GM23338 (cell line): Measurements from ENCODE around the gene EZH1. TPM values are rescaled to one million over a fixed set of nuclear protein-coding genes. Genes with fewer than 3 reads are reported as not detected.

Source experiments
- ATAC-seq: fragments of 200-7000 bp; cut with Tn5 transposase; 3 replicates; pipeline ENCODE4 v1.9.1; 2020
- DNase-seq: peaks from one replicate; pipeline ENCODE4 v3.0.0-alpha.2; 2015; ENCODE audit warnings: low spot score
- H2AFZ ChIP-seq: fragments of 200-600 bp; sonication (generic); 2 replicates; pipeline ENCODE4 v1.8.0; 2016; ENCODE audit warnings: antibody characterized with exemption, mild to moderate bottlenecking, moderate library complexity
- H3F3A ChIP-seq: fragments of 200-600 bp; sonication (generic); replicated peaks from 2 replicates; pipeline ENCODE4 v1.8.0; 2017; ENCODE audit warnings: antibody characterized with exemption, mixed run types, low read depth
- H3K27ac ChIP-seq: fragments of 200-600 bp; sonication (generic); 2 replicates; pipeline ENCODE4 v1.6.1; 2016; ENCODE audit warnings: low read depth
- H3K27me3 ChIP-seq: fragments of 200-600 bp; sonication (generic); 2 replicates; pipeline ENCODE4 v1.8.0; 2016; ENCODE audit warnings: mild to moderate bottlenecking, mixed run types, moderate library complexity; ENCODE audit not compliant: insufficient read depth
- H3K36me3 ChIP-seq: fragments of 200-600 bp; sonication (generic); 2 replicates; pipeline ENCODE4 v1.8.0; 2016; ENCODE audit warnings: mild to moderate bottlenecking; ENCODE audit not compliant: insufficient read depth
- H3K4me1 ChIP-seq: fragments of 200-600 bp; sonication (generic); 2 replicates; pipeline ENCODE4 v1.8.0; 2016; ENCODE audit warnings: mild to moderate bottlenecking, moderate library complexity; ENCODE audit not compliant: insufficient read depth
- H3K4me2 ChIP-seq: fragments of 200-600 bp; sonication (generic); 2 replicates; pipeline ENCODE4 v1.7.1; 2017; ENCODE audit warnings: mixed run types
- H3K4me3 ChIP-seq: fragments of 200-600 bp; sonication (generic); 2 replicates; pipeline ENCODE4 v1.6.1; 2016; ENCODE audit warnings: mixed run types
- H3K79me2 ChIP-seq: fragments of 200-600 bp; sonication (generic); replicated peaks from 2 replicates; pipeline ENCODE4 v1.8.0; 2017; ENCODE audit warnings: mild to moderate bottlenecking; ENCODE audit not compliant: insufficient read depth
- H3K9me2 ChIP-seq: fragments of 200-600 bp; sonication (generic); 2 replicates; pipeline ENCODE4 v1.8.0; 2017; ENCODE audit not compliant: insufficient read depth
- H4K20me1 ChIP-seq: fragments of 200-600 bp; sonication (generic); replicated peaks from 2 replicates; pipeline ENCODE4 v1.8.0; 2017; ENCODE audit warnings: mild to moderate bottlenecking; ENCODE audit not compliant: insufficient read depth
- H3K27ac Mint-ChIP-seq: 2 replicates; pipeline ENCODE4 v1.8.0; 2020; ENCODE audit warnings: inconsistent platforms, mild to moderate bottlenecking, moderate library complexity, mixed read lengths
- H3K27me3 Mint-ChIP-seq: 3 replicates; pipeline ENCODE4 v1.8.0; 2022; ENCODE audit warnings: low read depth, mild to moderate bottlenecking, moderate library complexity, mixed read lengths, inconsistent platforms; ENCODE audit not compliant: insufficient read depth, poor library complexity
- H3K36me3 Mint-ChIP-seq: 3 replicates; pipeline ENCODE4 v1.8.0; 2021; ENCODE audit warnings: low read depth, mild to moderate bottlenecking, inconsistent platforms, moderate library complexity, mixed read lengths
- H3K4me1 Mint-ChIP-seq: 3 replicates; pipeline ENCODE4 v1.8.0; 2020; ENCODE audit warnings: mild to moderate bottlenecking, inconsistent platforms, mixed read lengths
- H3K4me3 Mint-ChIP-seq: 3 replicates; pipeline ENCODE4 v1.8.0; 2021; ENCODE audit warnings: moderate library complexity, mild to moderate bottlenecking, inconsistent platforms, mixed read lengths
- H3K9me3 Mint-ChIP-seq: 3 replicates; pipeline ENCODE4 v1.8.0; 2020; ENCODE audit warnings: moderate library complexity, mild to moderate bottlenecking, inconsistent platforms, mixed read lengths
- CREB1 ChIP-seq: fragments of 250-450 bp; sonication (Bioruptor Pico); IDR thresholded peaks from 2 replicates; pipeline ENCODE4 v1.5.0; 2020; ENCODE audit warnings: low read depth, mild to moderate bottlenecking, moderate library complexity
- CTCF ChIP-seq, 2 experiments: fragments of 200-600 bp in 1 of 2; sonication (generic) in 1 of 2; conservative IDR thresholded peaks; 2 replicates each; pipeline versions ENCODE4 v1.5.1 to v1.6.1; 2016 to 2017; ENCODE audit warnings: antibody characterized with exemption in 2 of 2, low read depth in 2 of 2, mild to moderate bottlenecking in 2 of 2, moderate library complexity in 1 of 2
- ETS1 ChIP-seq: IDR thresholded peaks from 2 replicates; pipeline ENCODE4 v1.6.1; 2016; ENCODE audit warnings: antibody characterized with exemption
- EZH2 ChIP-seq: fragments of 200-600 bp; sonication (generic); IDR thresholded peaks from one replicate; pipeline ENCODE4 v1.8.0; 2017; ENCODE audit warnings: antibody characterized with exemption, mild to moderate bottlenecking, low read depth; ENCODE audit not compliant: unreplicated experiment
- EZH2phosphoT487 ChIP-seq: fragments of 200-600 bp; sonication (generic); IDR thresholded peaks from one replicate; pipeline ENCODE4 v1.8.1; 2018; ENCODE audit warnings: antibody characterized with exemption; ENCODE audit not compliant: unreplicated experiment
- JUNB ChIP-seq: IDR thresholded peaks from one replicate; pipeline ENCODE4 v1.6.1; 2016; ENCODE audit warnings: antibody characterized with exemption; ENCODE audit not compliant: unreplicated experiment
- NANOG ChIP-seq: IDR thresholded peaks from 2 replicates; pipeline ENCODE4 v1.6.1; 2016; ENCODE audit warnings: antibody characterized with exemption, borderline replicate concordance
- POLR2AphosphoS5 ChIP-seq: IDR thresholded peaks from 2 replicates; pipeline ENCODE4 v1.6.1; 2016; ENCODE audit warnings: antibody characterized with exemption, low read depth
- STAT1 ChIP-seq: IDR thresholded peaks from one replicate; pipeline ENCODE4 v1.6.1; 2016; ENCODE audit warnings: antibody characterized with exemption; ENCODE audit not compliant: unreplicated experiment
- ZNF114 ChIP-seq: fragments of 250-450 bp; sonication (Bioruptor Pico); IDR thresholded peaks from 2 replicates; pipeline ENCODE4 v1.5.0; 2020; ENCODE audit warnings: mild to moderate bottlenecking, moderate library complexity
- ZNF331 ChIP-seq: fragments of 250-450 bp; sonication (Bioruptor Pico); IDR thresholded peaks from 2 replicates; pipeline ENCODE4 v1.5.0; 2020; ENCODE audit warnings: low read depth, mild to moderate bottlenecking, moderate library complexity
- polyA plus RNA-seq: library from polyadenylated mRNA; unstranded; fragments of >200 nt; fragmentation: Nextera tagmentation; extraction: Ambion mirVana; gene quantifications from 2 replicates; pipeline ENCODE4 v1.2.1, GENCODE V29; 2016
- total RNA-seq: library from RNA; depleted of rRNA; stranded (reverse); fragments of >200 nt; shearing (Covaris generic); gene quantifications from 2 replicates; pipeline ENCODE4 v1.2.3, GENCODE V29; 2014

EZH1 gene
- total and polyA plus RNA-seq, 2 experiments from 2014 or later, result 16.9 to 18.0 TPM

GRCh38 chr17:42782166-42783061, 37.6 kb upstream of the EZH1 start:
- no peak overlapping the region for H3K27ac ChIP-seq
- H3K36me3 ChIP-seq, result no peaks in the 10 kb centered on the region
- H3K79me2 ChIP-seq, result no peaks in the 10 kb centered on the region
- TF ChIP-seq POLR2AphosphoS5, result no peak
- H3K27me3 ChIP-seq, result peaks cover 34% of the 10 kb centered on the region
- H2AFZ ChIP-seq, result no peak overlapping the region
- Mint-ChIP-seq H3K27ac (no peak overlapping the region), H3K36me3 (peaks cover 21% of the 10 kb centered on the region), H3K9me3 (no peaks in the 10 kb centered on the region; the same call in 2 of the 3 replicates), H3K4me3 (no peak overlapping the region; the same call in 2 of the 3 replicates), H3K4me1 (peaks cover 24% of the 10 kb centered on the region), H3K27me3 (peaks cover 44% of the 10 kb centered on the region)
- ATAC-seq (0 out of 3 replicates have a peak, but pooled peaks have one; percentile 2), DNase-seq (no peak)
- H3K4me1 ChIP-seq, result peaks cover 21% of the 10 kb centered on the region; the same call in 1 of the 2 replicates
- H3K9me2 ChIP-seq, result no peaks in the 10 kb centered on the region
- H3K4me2 ChIP-seq, result no peak overlapping the region
- H4K20me1 ChIP-seq, result no peaks in the 10 kb centered on the region
- H3K4me3 ChIP-seq, result no peak overlapping the region
- peaks cover 12% of the 10 kb centered on the region; the same call in 1 of the 2 replicates for H3F3A ChIP-seq

DNA sequence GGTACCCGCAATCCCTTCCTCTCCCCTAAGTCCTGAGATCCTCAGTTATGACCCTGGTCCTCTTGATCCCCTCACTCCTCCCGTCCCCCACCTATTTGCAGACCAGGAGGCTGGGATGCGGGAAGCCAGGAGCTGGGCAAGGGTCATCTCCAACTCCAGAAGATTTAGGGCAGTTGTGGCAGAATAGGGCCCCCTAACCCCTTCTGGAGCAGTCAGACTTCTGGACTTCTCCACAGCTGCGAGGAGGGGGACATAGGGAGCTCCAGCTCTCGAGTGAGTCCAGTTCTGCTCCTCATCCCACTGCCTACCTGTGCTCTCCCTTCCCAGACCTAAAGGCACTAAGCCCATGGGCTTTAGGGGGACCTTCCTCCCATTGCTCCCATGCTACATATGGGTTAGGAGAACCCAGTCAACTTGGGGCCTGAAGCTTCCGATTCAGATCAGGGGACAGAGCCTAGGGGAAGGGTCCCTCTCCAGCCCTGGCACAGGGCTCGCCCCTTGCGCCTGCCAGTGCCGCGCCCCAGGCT, 36.9 kb upstream of the EZH1 start:
- no peak for ATAC-seq
- TF ChIP-seq CREB1 (CRISPR knock-in tag) (no peak), ZNF331 (CRISPR knock-in tag) (no peak), ETS1 (no peak), NANOG (no peak), CTCF (conservative IDR thresholded peaks at IDR 0.05; ENCODE audit: low read depth in 2 of 2) (no peak), POLR2AphosphoS5 (no peak), EZH2 (no peak), STAT1 (no peak), ZNF114 (CRISPR knock-in tag) (no peak), EZH2phosphoT487 (no peak), JUNB (no peak)

More for the DNA sequence above, 36.9 kb upstream of the EZH1 start:
- Histone ChIP-seq H3F3A (peaks cover 12% of the 10 kb centered on the region; the same call in 1 of the 2 replicates), H3K4me2 (peak overlapping the region; percentile 93; the same call in 1 of the 2 replicates), H4K20me1 (no peaks in the 10 kb centered on the region), H3K27ac (no peak overlapping the region), H3K79me2 (no peaks in the 10 kb centered on the region), H3K4me3 (no peak overlapping the region), H3K27me3 (peaks cover 34% of the 10 kb centered on the region), H3K36me3 (no peaks in the 10 kb centered on the region), H3K9me2 (no peaks in the 10 kb centered on the region), H2AFZ (no peak overlapping the region), H3K4me1 (peaks cover 21% of the 10 kb centered on the region; the same call in 1 of the 2 replicates)
- Mint-ChIP-seq H3K27me3 (peaks cover 44% of the 10 kb centered on the region), H3K27ac (no peak overlapping the region), H3K4me1 (peaks cover 24% of the 10 kb centered on the region), H3K4me3 (peak overlapping the region; percentile 72), H3K9me3 (no peaks in the 10 kb centered on the region; the same call in 2 of the 3 replicates), H3K36me3 (peaks cover 24% of the 10 kb centered on the region)
- no peak for DNase-seq
